GM21526 (cell line): ENCODE data around the gene PIGQ.

Experiments used
- ATAC-seq: cut with Tn5 transposase; IDR thresholded peaks from one replicate; pipeline ENCODE4 v1.9.1; 2021; ENCODE audit warnings: moderate library complexity; ENCODE audit not compliant: unreplicated experiment, low FRiP score

PIGQ gene

GRCh38 chr16:583470-583814 is 13.7 kb downstream of the PIGQ start:
- no peak for ATAC-seq

- no peak for ATAC-seq
These were observed 14.2 kb downstream of the PIGQ start for GRCh38 chr16:583815-584591.

GRCh38 chr16:585351-585750 is 15.6 kb downstream of the PIGQ start:
- no peak for ATAC-seq

- ATAC-seq: no peak
These were observed 16.4 kb downstream of the PIGQ start for GRCh38 chr16:586047-586644.

DNA sequence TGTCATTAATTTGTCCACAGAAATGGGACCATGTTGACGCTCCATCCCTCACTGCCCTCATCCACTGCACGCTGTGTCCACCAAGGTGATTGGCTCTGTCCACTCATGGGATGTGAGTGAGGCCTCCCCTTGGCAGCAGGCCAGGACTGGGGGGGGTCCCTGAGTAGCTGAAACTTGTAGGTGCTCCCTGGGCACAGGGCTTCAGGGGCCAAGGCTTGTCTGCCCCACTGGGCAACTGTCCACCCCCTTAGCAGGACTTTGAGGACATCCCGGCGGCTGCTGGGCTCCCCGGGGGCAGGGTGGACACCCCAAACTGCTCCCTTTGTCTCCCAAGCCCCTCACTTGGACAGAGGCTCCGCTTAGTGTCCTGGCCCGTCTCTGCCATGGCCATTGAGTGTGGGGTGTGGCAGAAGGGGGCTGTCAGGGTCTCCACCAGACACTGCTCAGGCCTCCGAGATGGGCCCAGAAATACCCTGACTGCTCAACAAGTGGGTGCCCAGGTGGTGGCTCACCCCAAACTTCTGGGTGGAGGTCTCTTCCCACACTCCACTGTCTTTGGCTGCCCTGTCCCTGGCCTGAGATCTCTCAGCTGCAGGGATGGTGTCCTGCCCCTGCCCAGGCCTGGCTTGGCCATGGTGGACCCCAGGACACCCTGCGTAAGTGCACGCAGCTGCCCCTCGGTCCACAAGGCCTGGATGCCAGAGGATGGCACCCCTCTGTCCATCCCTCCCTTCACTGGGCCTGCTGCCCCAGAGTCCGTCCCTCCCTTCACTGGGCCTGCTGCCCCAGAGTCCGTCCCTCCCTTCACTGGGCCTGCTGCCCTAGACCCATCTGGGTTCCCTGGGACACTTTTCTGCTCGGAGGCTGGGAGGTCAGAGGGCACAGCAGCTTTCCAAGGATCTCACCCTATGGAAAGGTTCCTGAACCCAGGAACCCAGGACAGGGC is 17.1 kb downstream of the PIGQ start:
- no peak for ATAC-seq

- peak; percentile 7 for ATAC-seq
These were observed 18.8 kb downstream of the PIGQ start for GRCh38 chr16:588639-588888.

- peak; percentile 59 for ATAC-seq
These were observed 19.3 kb downstream of the PIGQ start for GRCh38 chr16:588889-589657.

- ATAC-seq: peak; percentile 71
These were observed 20.0 kb downstream of the PIGQ start, which contains the start of gene RAB40C for GRCh38 chr16:589658-590187. Gene RAB40C, plus strand, starts transcription at chr16:590066. Its CDS starts 226 bp downstream, at chr16:590292.

GRCh38 chr16:590188-590814 is 20.5 kb downstream of the PIGQ start:
- ATAC-seq: no peak

DNA sequence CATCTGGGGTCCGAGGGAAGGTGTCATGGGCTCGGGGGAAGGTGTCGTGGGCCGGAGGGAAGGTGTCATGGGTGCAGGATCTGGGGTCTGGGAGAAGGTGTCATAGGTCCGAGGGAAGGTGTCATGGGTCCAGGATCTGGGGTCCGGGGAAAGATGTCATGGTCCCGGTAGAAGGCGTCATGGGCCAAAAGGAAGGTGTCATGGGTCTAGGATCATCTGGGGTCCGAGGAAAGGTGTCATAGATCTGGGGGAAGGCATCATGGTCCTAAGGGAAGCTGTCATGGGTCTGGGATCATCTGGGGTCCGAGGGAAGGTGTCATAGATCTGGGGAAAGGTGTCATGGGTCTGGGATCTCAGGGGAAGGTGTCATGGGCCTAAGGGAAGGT is 21.0 kb downstream of the PIGQ start:
- no peak for ATAC-seq

DNA sequence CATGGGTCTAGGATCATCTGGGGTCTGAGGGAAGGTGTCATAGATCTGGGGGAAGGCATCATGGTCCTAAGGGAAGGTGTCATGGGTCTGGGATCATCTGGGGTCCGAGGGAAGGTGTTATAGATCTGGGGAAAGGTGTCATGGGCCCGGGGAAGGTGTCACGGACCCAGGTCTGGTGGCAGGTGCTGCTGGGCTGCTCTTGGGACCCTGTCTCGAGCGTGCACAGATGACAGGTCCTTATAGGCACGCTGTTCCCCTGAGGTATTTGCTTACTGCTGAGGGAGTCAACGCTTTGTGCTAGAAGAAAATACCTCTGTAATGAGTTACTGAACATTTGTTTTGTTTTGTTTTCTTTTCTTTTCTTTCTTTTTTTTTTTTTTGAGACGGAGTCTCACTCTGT is 21.5 kb downstream of the PIGQ start:
- no peak for ATAC-seq

GRCh38 chr16:591892-592517 is 22.2 kb downstream of the PIGQ start:
- no peak for ATAC-seq

GRCh38 chr16:592518-593306 is 22.9 kb downstream of the PIGQ start:
- no peak for ATAC-seq

- ATAC-seq: no peak
These were observed 23.6 kb downstream of the PIGQ start for GRCh38 chr16:593406-593805.

- no peak for ATAC-seq
These were observed 24.0 kb downstream of the PIGQ start for GRCh38 chr16:593807-594206.

- ATAC-seq: no peak
These were observed 25.3 kb downstream of the PIGQ start for GRCh38 chr16:595094-595528.

GRCh38 chr16:595942-596735 is 26.4 kb downstream of the PIGQ start:
- ATAC-seq: no peak

DNA sequence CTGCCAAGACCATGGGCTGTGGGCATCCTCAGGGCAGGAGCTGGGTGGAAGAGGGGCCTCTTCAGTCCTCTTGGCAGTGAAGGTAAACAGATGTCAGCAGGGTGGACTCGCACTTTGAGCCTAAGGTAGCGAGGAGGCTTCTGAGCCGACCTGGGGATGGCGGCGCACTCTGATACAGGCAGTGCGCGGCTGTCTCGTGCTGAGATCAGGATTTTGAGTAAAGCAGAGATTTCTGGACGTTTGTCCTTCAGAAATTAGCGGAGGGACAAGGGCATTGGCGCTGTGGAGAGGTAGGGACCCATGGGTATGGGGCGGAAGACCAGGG is 26.9 kb downstream of the PIGQ start:
- ATAC-seq: no peak
